HS-27A (cell line): ENCODE measurements around the gene CPNE7.
A peak's percentile ranks its signal among the peaks of the same experiment; 100 is the strongest.
"Not testable (repeated sequence)": the region's sequence is repeated elsewhere in the genome, so short reads cannot be mapped to it uniquely, and the experiment has no call there.

Source experiments
- DNase-seq: peaks from one replicate; pipeline ENCODE4 v3.0.0-alpha.2; 2012; ENCODE audit warnings: low read depth, missing footprints

CPNE7 gene

GRCh38 chr16:89565506-89566372 lies 9.8 kb upstream of the CPNE7 start:
- no peak for DNase-seq

GRCh38 chr16:89567656-89568594 lies 7.6 kb upstream of the CPNE7 start:
- DNase-seq, result no peak

GRCh38 chr16:89569506-89570341 lies 5.8 kb upstream of the CPNE7 start:
- DNase-seq, result no peak

- no peak for DNase-seq
Observed at GRCh38 chr16:89570342-89570923, 5.1 kb upstream of the CPNE7 start.

GRCh38 chr16:89570983-89571598 lies 4.5 kb upstream of the CPNE7 start:
- not testable (repeated sequence) for DNase-seq

- DNase-seq, result no peak
Observed at GRCh38 chr16:89571636-89572035, 3.9 kb upstream of the CPNE7 start.

- no peak for DNase-seq
Observed at GRCh38 chr16:89572073-89572484, 3.5 kb upstream of the CPNE7 start.

- DNase-seq, result no peak
Observed at GRCh38 chr16:89572485-89573205, 2.9 kb upstream of the CPNE7 start.

GRCh38 chr16:89573826-89574680 lies 1.5 kb upstream of the CPNE7 start:
- no peak for DNase-seq

- peak; percentile 53 for DNase-seq
Observed at GRCh38 chr16:89574681-89575246, 794 bp upstream of the CPNE7 start.

GRCh38 chr16:89576153-89577054 lies 846 bp downstream of the CPNE7 start:
- DNase-seq, result no peak

- no peak for DNase-seq
Observed at GRCh38 chr16:89577055-89577759, 1.6 kb downstream of the CPNE7 start.

GRCh38 chr16:89579351-89579750 lies 3.8 kb downstream of the CPNE7 start:
- DNase-seq, result no peak

- DNase-seq, result peak; percentile 96
Observed at GRCh38 chr16:89581045-89581695, 5.6 kb downstream of the CPNE7 start.

GRCh38 chr16:89581861-89582563 lies 6.5 kb downstream of the CPNE7 start:
- no peak for DNase-seq

- no peak for DNase-seq
Observed at GRCh38 chr16:89582614-89583196, 7.1 kb downstream of the CPNE7 start.
